HEK293T (cell line): ENCODE measurements around the gene POLR3B.
"Not testable (repeated sequence)": the region's sequence is repeated elsewhere in the genome, so short reads cannot be mapped to it uniquely, and the experiment has no call there.

Experiments used
- CTCF ChIA-PET: fragments of 350-600 bp; formaldehyde crosslinking; extraction: SDS; loops from one replicate; lab custom pipeline; 2021; ENCODE audit warnings: antibody characterized with exemption, inconsistent platforms; lab: Yijun Ruan, JAX
- POLR2A ChIA-PET: fragments of 350-600 bp; formaldehyde crosslinking; extraction: SDS; loops from one replicate; lab custom pipeline; 2020; ENCODE audit warnings: antibody characterized with exemption, inconsistent platforms; lab: Yijun Ruan, JAX
- DNase-seq: peaks from one replicate; pipeline ENCODE4 v3.0.0; 2012; ENCODE audit warnings: mixed read lengths; ENCODE audit errors: extremely low spot score
- ARNT ChIP-seq: fragments of 450-650 bp; IDR thresholded peaks from 2 replicates; pipeline ENCODE4 v1.6.1; 2017; ENCODE audit warnings: mild to moderate bottlenecking
- BHLHE40 ChIP-seq: fragments of 450-650 bp; IDR thresholded peaks from 2 replicates; pipeline ENCODE4 v1.6.1; 2016; ENCODE audit warnings: mild to moderate bottlenecking, moderate library complexity, borderline replicate concordance
- CTBP1 ChIP-seq: fragments of 450-650 bp; IDR thresholded peaks from 2 replicates; pipeline ENCODE4 v1.6.1; 2016; ENCODE audit warnings: borderline replicate concordance
- ELF4 ChIP-seq: fragments of 450-650 bp; IDR thresholded peaks from 2 replicates; pipeline ENCODE4 v1.6.1; 2017; ENCODE audit warnings: antibody characterized with exemption
- FOXA1 ChIP-seq: fragments of 450-650 bp; IDR thresholded peaks from 2 replicates; pipeline ENCODE4 v1.6.1; 2016; ENCODE audit warnings: mild to moderate bottlenecking
- FOXK2 ChIP-seq: fragments of 450-650 bp; IDR thresholded peaks from 2 replicates; pipeline ENCODE4 v1.6.1; 2016; ENCODE audit warnings: mild to moderate bottlenecking
- FOXM1 ChIP-seq: fragments of 450-650 bp; IDR thresholded peaks from 2 replicates; pipeline ENCODE4 v1.6.1; 2017; ENCODE audit warnings: mild to moderate bottlenecking, borderline replicate concordance
- HDGF ChIP-seq: fragments of 450-650 bp; IDR thresholded peaks from 2 replicates; pipeline ENCODE4 v1.6.1; 2017; ENCODE audit warnings: antibody characterized with exemption, borderline replicate concordance
- L3MBTL2 ChIP-seq: fragments of 450-650 bp; conservative IDR thresholded peaks from 2 replicates; pipeline ENCODE4 v1.6.1; 2016; ENCODE audit warnings: mild to moderate bottlenecking
- LEF1 ChIP-seq: fragments of 450-650 bp; IDR thresholded peaks from 2 replicates; pipeline ENCODE4 v1.6.1; 2017; ENCODE audit warnings: mild to moderate bottlenecking, borderline replicate concordance
- NFRKB ChIP-seq: fragments of 450-650 bp; IDR thresholded peaks from 2 replicates; pipeline ENCODE4 v1.6.1; 2016; ENCODE audit warnings: mild to moderate bottlenecking, moderate library complexity
- PKNOX1 ChIP-seq: fragments of 450-650 bp; IDR thresholded peaks from 2 replicates; pipeline ENCODE4 v1.6.1; 2016
- SP1 ChIP-seq: fragments of 450-650 bp; IDR thresholded peaks from 2 replicates; pipeline ENCODE4 v1.6.1; 2017
- SUZ12 ChIP-seq: fragments of 450-650 bp; IDR thresholded peaks from 2 replicates; pipeline ENCODE4 v1.6.1; 2016; ENCODE audit warnings: mild to moderate bottlenecking
- TARDBP ChIP-seq: fragments of 450-650 bp; IDR thresholded peaks from 2 replicates; pipeline ENCODE4 v1.6.1; 2016

POLR3B gene

DNA sequence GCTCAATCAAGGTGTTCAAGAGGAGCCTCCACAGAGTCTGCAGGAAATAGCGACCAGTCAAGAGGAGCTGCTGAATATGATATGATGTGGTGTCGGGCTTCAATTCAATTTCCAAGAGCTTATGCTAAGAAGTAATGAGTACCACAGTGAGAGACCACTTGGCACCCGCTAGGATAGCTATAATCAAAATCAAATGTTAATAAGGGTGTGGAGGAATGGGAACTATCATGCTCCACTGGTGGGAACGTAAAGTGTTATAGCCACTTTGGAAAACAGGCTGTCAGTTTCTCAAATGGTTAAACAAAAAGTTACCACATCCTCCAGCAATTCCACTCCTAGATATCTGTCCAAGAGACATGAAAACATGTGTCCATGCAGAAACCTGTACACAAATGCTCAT, 6.7 kb downstream of the POLR3B start:
- CTCF ChIA-PET, result no interaction called here

GRCh38 chr12:106369624-106370346, 12.2 kb downstream of the POLR3B start:
- ChIA-PET CTCF (no interaction called here), POLR2A (no interaction called here)
- no peak for TF ChIP-seq PKNOX1
- TF ChIP-seq SP1, result no peak
- no peak for TF ChIP-seq TARDBP
- no peak for DNase-seq

More for the DNA sequence above, 6.7 kb downstream of the POLR3B start:
- POLR2A ChIA-PET, result no interaction called here
- no peak for DNase-seq
- no peak for TF ChIP-seq FOXK2
- no peak for TF ChIP-seq BHLHE40
- no peak for TF ChIP-seq NFRKB
- no peak for TF ChIP-seq FOXM1
- no peak for TF ChIP-seq ELF4
- no peak for TF ChIP-seq PKNOX1
- no peak for TF ChIP-seq TARDBP
- no peak for TF ChIP-seq FOXA1
- no peak for TF ChIP-seq L3MBTL2
- TF ChIP-seq HDGF, result no peak
- no peak for TF ChIP-seq ARNT
- TF ChIP-seq SUZ12, result no peak
- no peak for TF ChIP-seq SP1
- no peak for TF ChIP-seq LEF1
- no peak for TF ChIP-seq CTBP1

GRCh38 chr12:106378788-106379187, 21.2 kb downstream of the POLR3B start:
- TF ChIP-seq SUZ12, result no peak
- no peak for TF ChIP-seq L3MBTL2
- no peak for TF ChIP-seq LEF1
- no peak for TF ChIP-seq CTBP1
- no peak for TF ChIP-seq FOXK2
- no peak for TF ChIP-seq NFRKB
- TF ChIP-seq FOXA1, result no peak
- no peak for TF ChIP-seq PKNOX1
- no peak for TF ChIP-seq FOXM1
- no peak for TF ChIP-seq SP1
- TF ChIP-seq HDGF, result no peak
- DNase-seq, result no peak
- ChIA-PET POLR2A (interaction anchor here (1.3 kb wide), 1 partner anchor 577 kb away, joined by 3 read pairs; the partner anchor contains the start of gene TMEM263), CTCF (no interaction called here)

DNA sequence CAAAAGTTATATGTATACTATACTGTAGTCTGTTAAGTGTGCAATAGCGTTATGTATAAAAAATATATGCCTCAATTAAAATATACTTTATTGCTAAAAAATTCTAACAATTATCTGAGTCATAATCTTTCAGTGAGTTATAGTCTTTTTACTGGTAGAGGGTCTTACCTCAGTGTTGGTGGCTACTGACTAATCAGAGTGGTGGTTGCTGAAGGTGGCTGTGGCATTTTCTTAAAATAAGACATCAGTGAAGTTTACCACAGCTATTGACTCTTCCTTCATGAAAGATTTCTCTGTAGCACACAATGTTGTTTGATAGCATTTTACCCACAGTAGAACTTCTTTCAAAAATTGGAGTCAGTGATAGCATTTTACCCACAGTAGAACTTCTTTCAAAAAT, 23.4 kb downstream of the POLR3B start:
- POLR2A ChIA-PET, result interaction anchor here (1.1 kb wide), 1 partner anchor 23 kb away, joined by 3 read pairs; no protein-coding TSS in a partner anchor
- DNase-seq, result no peak
- CTCF ChIA-PET, result no interaction called here
- TF ChIP-seq NFRKB, result no peak
- TF ChIP-seq SUZ12, result no peak
- no peak for TF ChIP-seq BHLHE40
- TF ChIP-seq HDGF, result no peak
- TF ChIP-seq FOXK2, result no peak
- TF ChIP-seq ARNT, result no peak
- no peak for TF ChIP-seq L3MBTL2
- no peak for TF ChIP-seq ELF4
- TF ChIP-seq FOXA1, result no peak

- POLR2A ChIA-PET, CTCF ChIA-PET, DNase-seq: not testable (repeated sequence)
These were observed 24.3 kb downstream of the POLR3B start for GRCh38 chr12:106381866-106382265.

DNA sequence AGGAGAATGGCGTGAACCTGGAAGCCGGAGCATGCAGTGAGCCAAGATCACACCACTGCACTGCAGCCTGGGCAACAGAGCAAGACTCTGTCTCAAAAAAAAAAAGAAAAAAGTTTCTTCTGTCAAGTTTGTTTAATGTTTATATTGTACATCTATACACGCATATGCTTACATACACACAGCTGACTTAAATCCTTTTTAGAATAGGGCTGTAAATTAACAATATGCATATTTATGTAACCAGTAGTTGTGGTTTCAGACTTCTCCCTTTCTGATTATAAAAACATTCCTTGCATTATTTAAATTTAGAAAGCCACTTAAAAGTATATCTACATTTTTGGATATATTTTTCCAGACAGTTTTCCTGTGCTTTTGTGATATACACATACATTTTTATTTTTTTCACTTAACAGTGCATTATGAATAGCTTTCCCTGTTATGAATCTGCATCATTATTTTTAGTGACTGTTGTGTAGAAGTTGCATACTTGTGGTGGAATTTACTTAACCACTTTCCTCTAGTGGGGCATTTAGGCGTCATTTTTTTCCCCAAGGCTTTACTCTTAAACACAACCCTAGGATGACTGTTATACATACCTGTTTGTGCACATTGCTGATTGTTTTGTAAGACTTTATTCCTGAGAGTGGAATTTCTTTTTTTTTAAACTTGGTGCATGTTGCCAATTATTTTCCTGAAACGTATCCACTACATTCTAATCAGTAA, 29.4 kb downstream of the POLR3B start:
- DNase-seq, result no peak
- CTCF ChIA-PET, result interaction anchor here (0.6 to 1.2 kb wide), 3 partner anchors 271 to 544 kb away, joined by 3 to 4 read pairs (median 3); no protein-coding TSS in a partner anchor
- no peak for TF ChIP-seq NFRKB
- no peak for TF ChIP-seq FOXM1
- no peak for TF ChIP-seq L3MBTL2
- TF ChIP-seq FOXA1, result no peak
- TF ChIP-seq ELF4, result no peak
- TF ChIP-seq CTBP1, result no peak
- POLR2A ChIA-PET, result no interaction called here
